ENCODE measurements around the gene MYH10.

The MYH10 gene

GRCh38 chr17:8448310-8448709, 182.2 kb downstream of the MYH10 start:
- no peaks in the 10 kb centered on the region for H3K27me3 ChIP-seq (ENCODE audit: insufficient read depth, low read length)
- H3K4me3 ChIP-seq (ENCODE audit: low read length) = no peak overlapping the region
- H3K9me3 ChIP-seq (ENCODE audit: insufficient read depth, low read depth, low read length) = no peaks in the 10 kb centered on the region
- no peaks in the 10 kb centered on the region for H3K4me1 ChIP-seq (ENCODE audit: insufficient read depth, low read length)
- peaks cover 75% of the 10 kb centered on the region for H3K36me3 ChIP-seq (ENCODE audit: insufficient read depth, low read depth, low read length)
- H3K9ac ChIP-seq (ENCODE audit: low read depth, low read length) = no peak overlapping the region
- H3K27ac ChIP-seq (ENCODE audit: low read length) = no peak overlapping the region

- Histone ChIP-seq H3K4me3 (ENCODE audit: low read length) (no peak overlapping the region), H3K27ac (ENCODE audit: low read length) (no peak overlapping the region), H3K9me3 (ENCODE audit: insufficient read depth, low read depth, low read length) (no peaks in the 10 kb centered on the region), H3K4me1 (ENCODE audit: insufficient read depth, low read length) (no peaks in the 10 kb centered on the region), H3K9ac (ENCODE audit: low read depth, low read length) (no peak overlapping the region), H3K27me3 (ENCODE audit: insufficient read depth, low read length) (no peaks in the 10 kb centered on the region), H3K36me3 (ENCODE audit: insufficient read depth, low read depth, low read length) (peaks cover 70% of the 10 kb centered on the region)
Observed at GRCh38 chr17:8447799-8448198, 182.7 kb downstream of the MYH10 start.

- Histone ChIP-seq H3K27ac (ENCODE audit: low read length) (no peak overlapping the region), H3K4me1 (ENCODE audit: insufficient read depth, low read length) (no peaks in the 10 kb centered on the region), H3K27me3 (ENCODE audit: insufficient read depth, low read length) (no peaks in the 10 kb centered on the region), H3K36me3 (ENCODE audit: insufficient read depth, low read depth, low read length) (peaks cover 51% of the 10 kb centered on the region), H3K9ac (ENCODE audit: low read depth, low read length) (no peak overlapping the region), H3K9me3 (ENCODE audit: insufficient read depth, low read depth, low read length) (no peaks in the 10 kb centered on the region), H3K4me3 (ENCODE audit: low read length) (no peak overlapping the region)
Observed at GRCh38 chr17:8445536-8445935, 185.0 kb downstream of the MYH10 start.

- Histone ChIP-seq H3K9ac (ENCODE audit: low read depth, low read length) (no peak overlapping the region), H3K4me1 (ENCODE audit: insufficient read depth, low read length) (no peaks in the 10 kb centered on the region), H3K4me3 (ENCODE audit: low read length) (no peak overlapping the region), H3K9me3 (ENCODE audit: insufficient read depth, low read depth, low read length) (no peaks in the 10 kb centered on the region), H3K27me3 (ENCODE audit: insufficient read depth, low read length) (no peaks in the 10 kb centered on the region), H3K27ac (ENCODE audit: low read length) (no peak overlapping the region), H3K36me3 (ENCODE audit: insufficient read depth, low read depth, low read length) (peaks cover 49% of the 10 kb centered on the region)
Observed at GRCh38 chr17:8444494-8444893, 186.0 kb downstream of the MYH10 start.

- Histone ChIP-seq H3K9me3 (ENCODE audit: insufficient read depth, low read depth, low read length) (no peaks in the 10 kb centered on the region), H3K36me3 (ENCODE audit: insufficient read depth, low read depth, low read length) (peaks cover 41% of the 10 kb centered on the region), H3K27ac (ENCODE audit: low read length) (no peak overlapping the region), H3K27me3 (ENCODE audit: insufficient read depth, low read length) (no peaks in the 10 kb centered on the region), H3K4me3 (ENCODE audit: low read length) (no peak overlapping the region), H3K9ac (ENCODE audit: low read depth, low read length) (no peak overlapping the region; the same call in 1 of the 2 replicates), H3K4me1 (ENCODE audit: insufficient read depth, low read length) (no peaks in the 10 kb centered on the region)
Observed at GRCh38 chr17:8443756-8444155, 186.8 kb downstream of the MYH10 start.

- no peak overlapping the region for H3K4me3 ChIP-seq (ENCODE audit: low read length)
- no peaks in the 10 kb centered on the region for H3K27me3 ChIP-seq (ENCODE audit: insufficient read depth, low read length)
- no peaks in the 10 kb centered on the region for H3K9me3 ChIP-seq (ENCODE audit: insufficient read depth, low read depth, low read length)
- H3K9ac ChIP-seq (ENCODE audit: low read depth, low read length) = no peak overlapping the region
- peaks cover 32% of the 10 kb centered on the region; the same call in 1 of the 2 replicates for H3K36me3 ChIP-seq (ENCODE audit: insufficient read depth, low read depth, low read length)
- no peaks in the 10 kb centered on the region for H3K4me1 ChIP-seq (ENCODE audit: insufficient read depth, low read length)
- no peak overlapping the region for H3K27ac ChIP-seq (ENCODE audit: low read length)
Observed at GRCh38 chr17:8442310-8442709, 188.2 kb downstream of the MYH10 start.

GRCh38 chr17:8441690-8442089, 188.8 kb downstream of the MYH10 start:
- Histone ChIP-seq H3K9me3 (ENCODE audit: insufficient read depth, low read depth, low read length) (no peaks in the 10 kb centered on the region), H3K36me3 (ENCODE audit: insufficient read depth, low read depth, low read length) (peaks cover 29% of the 10 kb centered on the region; the same call in 1 of the 2 replicates), H3K27me3 (ENCODE audit: insufficient read depth, low read length) (no peaks in the 10 kb centered on the region), H3K4me3 (ENCODE audit: low read length) (no peak overlapping the region), H3K4me1 (ENCODE audit: insufficient read depth, low read length) (no peaks in the 10 kb centered on the region), H3K9ac (ENCODE audit: low read depth, low read length) (no peak overlapping the region), H3K27ac (ENCODE audit: low read length) (no peak overlapping the region)

GRCh38 chr17:8439681-8440080, 190.8 kb downstream of the MYH10 start:
- Histone ChIP-seq H3K9me3 (ENCODE audit: insufficient read depth, low read depth, low read length) (no peaks in the 10 kb centered on the region), H3K4me1 (ENCODE audit: insufficient read depth, low read length) (no peaks in the 10 kb centered on the region), H3K27me3 (ENCODE audit: insufficient read depth, low read length) (no peaks in the 10 kb centered on the region), H3K4me3 (ENCODE audit: low read length) (no peak overlapping the region), H3K27ac (ENCODE audit: low read length) (no peak overlapping the region), H3K9ac (ENCODE audit: low read depth, low read length) (no peak overlapping the region), H3K36me3 (ENCODE audit: insufficient read depth, low read depth, low read length) (peaks cover 13% of the 10 kb centered on the region; the same call in 1 of the 2 replicates)

GRCh38 chr17:8438441-8438840, 192.1 kb downstream of the MYH10 start:
- Histone ChIP-seq H3K9ac (ENCODE audit: low read depth, low read length) (no peak overlapping the region), H3K36me3 (ENCODE audit: insufficient read depth, low read depth, low read length) (peaks cover 4% of the 10 kb centered on the region; the same call in 1 of the 2 replicates), H3K9me3 (ENCODE audit: insufficient read depth, low read depth, low read length) (no peaks in the 10 kb centered on the region), H3K27ac (ENCODE audit: low read length) (no peak overlapping the region), H3K4me3 (ENCODE audit: low read length) (no peak overlapping the region), H3K4me1 (ENCODE audit: insufficient read depth, low read length) (no peaks in the 10 kb centered on the region), H3K27me3 (ENCODE audit: insufficient read depth, low read length) (no peaks in the 10 kb centered on the region)

GRCh38 chr17:8436844-8437171, 193.7 kb downstream of the MYH10 start:
- no peaks in the 10 kb centered on the region for H3K27me3 ChIP-seq (ENCODE audit: insufficient read depth, low read length)

GRCh38 chr17:8436169-8436843, 194.2 kb downstream of the MYH10 start:
- no peaks in the 10 kb centered on the region for H3K4me1 ChIP-seq (ENCODE audit: insufficient read depth, low read length)
- H3K36me3 ChIP-seq (ENCODE audit: insufficient read depth, low read depth, low read length) = peaks cover 4% of the 10 kb centered on the region; the same call in 1 of the 2 replicates
- peak overlapping the region; percentile 74 for H3K4me3 ChIP-seq (ENCODE audit: low read length)
- peak overlapping the region; percentile 81 for H3K9ac ChIP-seq (ENCODE audit: low read depth, low read length)
- H3K9me3 ChIP-seq (ENCODE audit: insufficient read depth, low read depth, low read length) = no peaks in the 10 kb centered on the region
- peak overlapping the region; percentile 33 for H3K27ac ChIP-seq (ENCODE audit: low read length)
- no peaks in the 10 kb centered on the region for H3K27me3 ChIP-seq (ENCODE audit: insufficient read depth, low read length)

More at GRCh38 chr17:8436844-8437171, 193.7 kb downstream of the MYH10 start:
- Histone ChIP-seq H3K27ac (ENCODE audit: low read length) (no peak overlapping the region), H3K36me3 (ENCODE audit: insufficient read depth, low read depth, low read length) (peaks cover 4% of the 10 kb centered on the region; the same call in 1 of the 2 replicates), H3K9ac (ENCODE audit: low read depth, low read length) (peak overlapping the region; percentile 81; the same call in 1 of the 2 replicates), H3K4me1 (ENCODE audit: insufficient read depth, low read length) (no peaks in the 10 kb centered on the region), H3K9me3 (ENCODE audit: insufficient read depth, low read depth, low read length) (no peaks in the 10 kb centered on the region), H3K4me3 (ENCODE audit: low read length) (peak overlapping the region; percentile 74)
